H1 (cell line): ENCODE measurements around the gene TMEM108. TPM values are rescaled to one million over a fixed set of nuclear protein-coding genes. Genes with fewer than 3 reads are reported as not detected.

Experiments used
- CTCF ChIA-PET: fragments of 300-600 bp; sonication (Branson Sonifier 250); formaldehyde crosslinking; loops from one replicate; lab custom pipeline; 2021; ENCODE audit not compliant: partially characterized antibody; lab: Charles Lee
- POLR2A ChIA-PET: fragments of 300-600 bp; sonication (Branson Sonifier 250); formaldehyde crosslinking; loops from one replicate; lab custom pipeline; 2021; ENCODE audit warnings: inconsistent platforms; ENCODE audit not compliant: partially characterized antibody; lab: Charles Lee
- DNase-seq, 2 experiments: peaks; one replicate each; pipeline versions ENCODE4 v3.0.0 to v3.0.0-alpha.2; 2010 to 2022; ENCODE audit warnings: low spot score in 2 of 2, low read depth in 1 of 2, mixed read lengths in 1 of 2
- FAIRE-seq: peaks from 2 replicates; lab custom pipeline; 2011; peaks lifted over from hg19 to GRCh38; lab: Jason Lieb, UNC
- H2AFZ ChIP-seq: 2 replicates; pipeline ENCODE4 v1.8.1; 2012; ENCODE audit warnings: low read length, inconsistent platforms
- H2AK5ac ChIP-seq: 2 replicates; pipeline ENCODE4 v1.6.1; 2013; ENCODE audit warnings: low read depth, low read length
- H2BK120ac ChIP-seq: replicated peaks from 2 replicates; pipeline ENCODE3; 2013; ENCODE audit warnings: low read depth, low read length, inconsistent platforms
- H2BK12ac ChIP-seq: 2 replicates; pipeline ENCODE4 v1.6.1; 2013; ENCODE audit warnings: low read depth, low read length
- H2BK15ac ChIP-seq: 2 replicates; pipeline ENCODE4 v1.6.1; 2013; ENCODE audit warnings: low read length
- H2BK20ac ChIP-seq: 2 replicates; pipeline ENCODE4 v1.6.1; 2013; ENCODE audit warnings: low read length
- H2BK5ac ChIP-seq: 2 replicates; pipeline ENCODE4 v1.6.1; 2013; ENCODE audit warnings: low read depth, low read length
- H3K14ac ChIP-seq: 2 replicates; pipeline ENCODE4 v1.6.1; 2013; ENCODE audit warnings: inconsistent platforms; ENCODE audit not compliant: insufficient read length
- H3K18ac ChIP-seq: 2 replicates; pipeline ENCODE4 v1.6.1; 2013; ENCODE audit warnings: low read length; ENCODE audit errors: extremely low read depth
- H3K23ac ChIP-seq: 2 replicates; pipeline ENCODE4 v1.6.1; 2013; ENCODE audit warnings: inconsistent platforms; ENCODE audit not compliant: insufficient read length
- H3K23me2 ChIP-seq: 2 replicates; pipeline ENCODE4 v1.6.1; 2013; ENCODE audit warnings: low read depth, low read length
- H3K27ac ChIP-seq: 2 replicates; pipeline ENCODE4 v1.6.1; 2011; ENCODE audit warnings: low read depth, low read length, inconsistent platforms
- H3K27me3 ChIP-seq, 4 experiments: replicated peaks in 1 of 4; 1 replicate in 1 of 4; 2 replicates in 3 of 4; pipeline versions ENCODE4 v1.6.1 to v1.8.1; 2011 to 2013; ENCODE audit warnings: low read length in 3 of 4, mild to moderate bottlenecking in 3 of 4, inconsistent platforms in 2 of 4, mixed read lengths in 2 of 4, moderate library complexity in 1 of 4; ENCODE audit not compliant: control insufficient read depth in 3 of 4, insufficient read depth in 3 of 4; ENCODE audit errors: extremely low read depth in 1 of 4
- H3K36me3 ChIP-seq, 4 experiments: 2 replicates each; pipeline versions ENCODE4 v1.6.1 to v1.8.1; 2011 to 2013; ENCODE audit warnings: mild to moderate bottlenecking in 4 of 4, low read length in 3 of 4, moderate library complexity in 2 of 4, control low read depth in 1 of 4, inconsistent platforms in 1 of 4; ENCODE audit not compliant: insufficient read depth in 4 of 4, control insufficient read depth in 2 of 4
- H3K4ac ChIP-seq: replicated peaks from 2 replicates; pipeline ENCODE3; 2013; ENCODE audit warnings: low read length, low read depth, mixed read lengths, inconsistent platforms; ENCODE audit not compliant: insufficient read length
- H3K4me1 ChIP-seq, 4 experiments: replicated peaks in 1 of 4; 1 replicate in 1 of 4; 2 replicates in 3 of 4; pipeline versions ENCODE4 v1.6.1 to v1.8.1; 2011 to 2013; ENCODE audit warnings: low read length in 3 of 4, inconsistent platforms in 2 of 4, mixed read lengths in 1 of 4; ENCODE audit not compliant: insufficient read depth in 4 of 4, control insufficient read depth in 3 of 4
- H3K4me2 ChIP-seq, 2 experiments: 2 replicates each; pipeline versions ENCODE4 v1.6.1 to v1.8.1; 2011 to 2013; ENCODE audit warnings: low read depth in 2 of 2, low read length in 2 of 2, control low read depth in 1 of 2, inconsistent platforms in 1 of 2, mild to moderate bottlenecking in 1 of 2; ENCODE audit not compliant: insufficient read depth in 1 of 2
- H3K4me3 ChIP-seq, 4 experiments: fragments of 200-600, 300-600 bp in 1 of 4; sonication (generic), shearing (Covaris generic), sonication (Bioruptor Twin) in 1 of 4; 2 replicates each; pipeline versions ENCODE4 v1.5.1 to v1.8.1; 2011 to 2016; ENCODE audit warnings: low read length in 4 of 4, low read depth in 3 of 4, control low read depth in 2 of 4, inconsistent platforms in 2 of 4, mild to moderate bottlenecking in 2 of 4, mixed read lengths in 1 of 4, moderate library complexity in 1 of 4; ENCODE audit not compliant: insufficient read depth in 2 of 4; ENCODE audit errors: extremely low read depth in 1 of 4
- H3K56ac ChIP-seq: replicated peaks from 2 replicates; pipeline ENCODE3; 2013; ENCODE audit warnings: low read depth, mild to moderate bottlenecking, mixed read lengths, low read length, inconsistent platforms; ENCODE audit not compliant: insufficient read length
- H3K79me1 ChIP-seq: 2 replicates; pipeline ENCODE4 v1.6.1; 2013; ENCODE audit warnings: low read depth, low read length, control low read depth
- H3K79me2 ChIP-seq, 2 experiments: 2 replicates each; pipeline versions ENCODE4 v1.6.1 to v1.8.1; 2012 to 2013; ENCODE audit warnings: low read length in 2 of 2, mild to moderate bottlenecking in 2 of 2, inconsistent platforms in 1 of 2; ENCODE audit not compliant: insufficient read depth in 2 of 2, control insufficient read depth in 1 of 2
- H3K9ac ChIP-seq, 4 experiments: replicated peaks in 1 of 4; 1 replicate in 1 of 4; 2 replicates in 3 of 4; pipeline versions ENCODE4 v1.6.1 to v1.8.1; 2011 to 2013; ENCODE audit warnings: low read depth in 3 of 4, low read length in 3 of 4, control low read depth in 2 of 4, mild to moderate bottlenecking in 2 of 4, moderate library complexity in 2 of 4, inconsistent platforms in 1 of 4; ENCODE audit errors: extremely low read depth in 1 of 4
- H3K9me3 ChIP-seq, 2 experiments: 2 replicates each; pipeline versions ENCODE4 v1.6.1 to v1.8.1; 2012 to 2013; ENCODE audit warnings: mild to moderate bottlenecking in 2 of 2, moderate library complexity in 2 of 2, control low read depth in 1 of 2, inconsistent platforms in 1 of 2, low read depth in 1 of 2, low read length in 1 of 2, mixed read lengths in 1 of 2; ENCODE audit not compliant: insufficient read depth in 2 of 2
- H4K20me1 ChIP-seq, 2 experiments: replicated peaks in 1 of 2; 2 replicates each; pipeline versions ENCODE3 to v1.8.1; 2011 to 2013; ENCODE audit warnings: inconsistent platforms in 2 of 2, low read length in 2 of 2, mild to moderate bottlenecking in 1 of 2; ENCODE audit not compliant: insufficient read depth in 2 of 2, control insufficient read depth in 1 of 2
- H4K5ac ChIP-seq: 2 replicates; pipeline ENCODE4 v1.6.1; 2013; ENCODE audit warnings: low read length, low read depth, mixed read lengths, inconsistent platforms; ENCODE audit not compliant: insufficient read length
- H4K8ac ChIP-seq: 2 replicates; pipeline ENCODE4 v1.8.0; 2013; ENCODE audit warnings: mild to moderate bottlenecking, moderate library complexity, low read length, inconsistent platforms; ENCODE audit not compliant: insufficient read depth; ENCODE audit errors: extremely low read depth
- H4K91ac ChIP-seq: replicated peaks from 2 replicates; pipeline ENCODE3; 2013; ENCODE audit warnings: low read length, mixed read lengths, inconsistent platforms; ENCODE audit not compliant: insufficient read length
- CBX5 ChIP-seq: fragments of 300-800, 300-1000 bp; sonication (generic); IDR thresholded peaks from 2 replicates; pipeline ENCODE4 v1.7.1; 2016; ENCODE audit warnings: antibody characterized with exemption, low read length, low read depth
- CHD1 ChIP-seq: IDR thresholded peaks from 2 replicates; pipeline ENCODE4 v1.6.1; 2012; ENCODE audit warnings: low read depth, low read length, improper control_type of control experiment
- KDM1A ChIP-seq: fragments of 200-600, 300-600 bp; sonication (generic); IDR thresholded peaks from 2 replicates; pipeline ENCODE4 v1.7.1; 2016; ENCODE audit warnings: mild to moderate bottlenecking, low read length, borderline replicate concordance
- NANOG ChIP-seq: IDR thresholded peaks from 2 replicates; pipeline ENCODE4 v1.6.1; 2011; ENCODE audit warnings: low read length, low read depth, mild to moderate bottlenecking, inconsistent platforms; ENCODE audit not compliant: insufficient read depth, poor library complexity, severe bottlenecking
- NRF1 ChIP-seq: IDR thresholded peaks from 2 replicates; pipeline ENCODE4 v1.6.1; 2011; ENCODE audit warnings: mild to moderate bottlenecking, low read depth, low read length, improper control_type of control experiment
- POLR2A ChIP-seq, 2 experiments: IDR thresholded peaks; 1 replicate in 1 of 2; 2 replicates in 1 of 2; pipeline ENCODE4 v1.6.1; 2011; ENCODE audit warnings: low read depth in 2 of 2, low read length in 2 of 2, mild to moderate bottlenecking in 2 of 2; ENCODE audit errors: control extremely low read depth in 1 of 2
- POLR2AphosphoS5 ChIP-seq: IDR thresholded peaks from 2 replicates; pipeline ENCODE4 v1.6.1; 2011; ENCODE audit warnings: low read depth, low read length
- SIX5 ChIP-seq: IDR thresholded peaks from 2 replicates; pipeline ENCODE4 v1.6.1; 2011; ENCODE audit warnings: mild to moderate bottlenecking, low read depth, low read length
- SP1 ChIP-seq: IDR thresholded peaks from 2 replicates; pipeline ENCODE4 v1.6.1; 2011; ENCODE audit warnings: low read depth, low read length
- TAF1 ChIP-seq: IDR thresholded peaks from 2 replicates; pipeline ENCODE4 v1.6.1; 2011; ENCODE audit warnings: mild to moderate bottlenecking, low read depth, low read length
- ZNF274 ChIP-seq: IDR thresholded peaks from 2 replicates; pipeline ENCODE4 v1.7.0; 2012; ENCODE audit warnings: low read length, borderline replicate concordance; ENCODE audit errors: extremely low read depth
- polyA plus RNA-seq, 7 experiments: library from polyadenylated mRNA; depleted of rRNA in 3 of 7; stranded (reverse) in 5 of 7; unstranded in 2 of 7; fragments of >200 nt in 5 of 7; fragments of 200-250 nt in 2 of 7; gene quantifications; 1 replicate in 5 of 7; 2 replicates in 1 of 7; 4 replicates in 1 of 7; pipeline versions ENCODE4 v1.2.1 to v1.2.3, GENCODE V29; 2011 to 2013; ENCODE audit warnings: missing spikeins in 2 of 7, mixed read lengths in 2 of 7
- total RNA-seq: library from RNA; stranded (reverse); fragmentation: NEBNext Ultra II Directional; extraction: Animal tissue kit (Norgen Biotek cat#: 25700); gene quantifications from 2 replicates; pipeline ENCODE4 v1.2.1, GENCODE V29; 2021

The TMEM108 gene
- total and polyA plus RNA-seq, 2 of the 8 experiments (the other 6 are each of a cell fraction or from before 2014, with no cell fraction given), result 14.3 to 16.2 TPM

DNA sequence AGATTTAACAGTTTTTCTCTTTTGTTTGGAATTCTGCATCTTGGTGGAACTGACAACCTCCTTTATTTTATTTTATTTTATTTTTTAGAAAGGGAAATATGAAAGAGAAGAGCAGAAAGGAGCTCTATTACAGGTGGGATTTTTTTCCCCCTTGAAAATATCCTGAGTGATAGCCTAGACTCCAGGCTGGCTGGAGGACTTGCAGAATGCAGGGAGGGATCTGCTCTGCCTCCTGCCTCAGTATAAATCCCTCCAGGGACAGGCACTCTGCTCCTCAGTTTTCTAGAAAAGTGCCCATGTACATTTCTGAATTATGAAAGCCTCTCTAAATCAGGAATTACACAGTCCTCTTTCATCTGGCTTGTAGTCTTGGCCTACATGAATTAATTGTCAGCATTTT lies 173.7 kb downstream of the TMEM108 start:
- peak overlapping the region; percentile 31; the same call in 1 of the 2 replicates for H3K27ac ChIP-seq
- no peak overlapping the region; the same call in 1 of the 2 replicates for H3K18ac ChIP-seq
- no peak overlapping the region for H2AK5ac ChIP-seq
- H2BK20ac ChIP-seq, result no peak overlapping the region
- no peak overlapping the region; the same call in 1 of the 2 replicates for H2BK12ac ChIP-seq
- no peak for TF ChIP-seq SIX5
- no peak for TF ChIP-seq NANOG
- no peak for TF ChIP-seq CBX5
- no peak for TF ChIP-seq SP1
- no peak for TF ChIP-seq POLR2AphosphoS5
- no peak for TF ChIP-seq POLR2A (IDR thresholded peaks at IDR 0.05; ENCODE audit: control extremely low read depth in 1 of 2, low read depth in 2 of 2, low read length in 2 of 2)
- no peak for TF ChIP-seq CHD1
- TF ChIP-seq TAF1, result no peak
- no peak for TF ChIP-seq ZNF274
- no peak for TF ChIP-seq NRF1
- no peak for TF ChIP-seq KDM1A
- no peak overlapping the region for H3K56ac ChIP-seq
- H3K4me3 ChIP-seq, result peak overlapping the region in 1 of 4 experiments; percentile 29; a peak in 1 of 8 replicates
- H3K23ac ChIP-seq, result no peak overlapping the region
- no peaks in the 10 kb centered on the region for H3K27me3 ChIP-seq
- no peak overlapping the region for H2BK15ac ChIP-seq
- ChIA-PET POLR2A (no interaction called here), CTCF (no interaction called here)
- no peaks in the 10 kb centered on the region for H3K79me1 ChIP-seq
- H4K20me1 ChIP-seq, result no peaks in the 10 kb centered on the region
- no peak overlapping the region for H3K9ac ChIP-seq
- H3K23me2 ChIP-seq, result no peaks in the 10 kb centered on the region
- no peak overlapping the region for H4K8ac ChIP-seq
- no peak overlapping the region for H3K14ac ChIP-seq
- H2BK5ac ChIP-seq, result peak overlapping the region; percentile 53; the same call in 1 of the 2 replicates
- no peak overlapping the region for H2AFZ ChIP-seq
- peak overlapping the region; percentile 19 to 25; a peak in 2 of 4 replicates for H3K4me2 ChIP-seq
- H3K9me3 ChIP-seq, result no peaks in the 10 kb centered on the region
- DNase-seq, result no peak
- H3K36me3 ChIP-seq, result no peaks in the 10 kb centered on the region
- no peaks in the 10 kb centered on the region for H3K79me2 ChIP-seq
- H3K4me1 ChIP-seq, result peaks cover 0 to 10% (median 5%) of the 10 kb centered on the region in 4 experiments; a peak in 4 of 7 replicates
- H2BK120ac ChIP-seq, result peak overlapping the region; percentile 57
- H4K5ac ChIP-seq, result no peak overlapping the region
- FAIRE-seq, result no peak
- H4K91ac ChIP-seq, result peak overlapping the region; percentile 68
- no peak overlapping the region for H3K4ac ChIP-seq
